ENCODE data around the gene LRRC8B.
"Not testable (repeated sequence)": the region's sequence is repeated elsewhere in the genome, so short reads cannot be mapped to it uniquely, and the experiment has no call there.

LRRC8B gene

DNA sequence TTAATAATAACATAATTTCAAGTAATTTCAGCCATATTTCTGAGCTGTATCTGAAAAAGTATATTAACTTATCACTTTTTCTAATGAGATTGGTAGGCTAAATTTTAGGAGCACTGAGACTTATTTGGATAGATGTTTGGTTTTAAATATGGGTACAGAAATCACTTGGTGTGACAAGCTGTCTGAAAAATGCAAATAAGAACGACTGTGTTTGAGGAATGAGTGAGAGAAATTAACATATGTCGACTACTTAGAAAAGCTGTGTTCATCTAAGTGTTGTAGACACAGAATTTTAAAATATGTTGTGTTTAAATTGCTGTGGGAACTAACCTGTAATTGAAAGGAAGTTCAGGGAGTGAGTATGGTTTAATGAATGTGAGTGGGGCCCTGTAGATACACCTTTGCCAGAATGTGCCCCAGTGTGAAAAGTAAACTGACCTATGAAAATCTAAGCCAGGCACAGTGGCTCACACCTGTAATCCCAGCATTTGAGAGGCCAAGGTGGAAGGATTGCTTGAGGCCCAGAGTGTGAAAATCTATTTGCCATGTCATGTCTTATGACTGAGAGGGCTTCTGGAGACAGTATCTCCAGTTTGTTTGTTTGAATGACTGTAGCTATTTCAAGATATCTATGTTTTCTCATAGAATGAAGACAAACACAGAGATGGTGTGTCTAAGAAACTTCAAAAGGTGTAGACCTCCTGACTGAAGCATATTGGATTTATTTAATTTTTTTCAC, 54.5 kb downstream of the LRRC8B start:
- no peak for DNase-seq (ENCODE audit: extremely low read depth in 1 of 2, low read depth in 1 of 2)

DNA sequence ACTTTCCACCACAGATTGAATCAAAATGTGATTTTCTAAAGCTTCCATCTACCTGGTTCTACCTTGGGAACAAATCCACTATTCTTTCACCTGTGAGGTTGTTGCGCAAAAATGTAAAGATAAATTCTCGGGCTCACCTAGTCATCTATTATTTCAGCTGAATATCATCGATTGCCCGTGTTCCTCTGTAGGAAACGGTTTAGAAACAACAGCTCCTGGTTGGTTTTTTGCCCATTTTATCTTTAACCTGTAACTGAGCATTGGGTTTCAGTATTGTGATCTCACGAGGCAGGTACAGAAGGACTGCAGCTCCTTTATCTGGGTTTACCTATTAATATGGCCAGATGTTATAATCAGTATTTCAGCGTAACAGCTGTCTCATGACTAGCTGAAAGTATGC, 55.4 kb downstream of the LRRC8B start:
- no peak for DNase-seq (ENCODE audit: extremely low read depth in 1 of 2, low read depth in 1 of 2)

GRCh38 chr1:89581859-89582258, 57.2 kb downstream of the LRRC8B start:
- DNase-seq (ENCODE audit: extremely low read depth in 1 of 2, low read depth in 1 of 2): no peak

GRCh38 chr1:89582571-89582970, 57.9 kb downstream of the LRRC8B start:
- no peak for DNase-seq (ENCODE audit: extremely low read depth in 1 of 2, low read depth in 1 of 2)

GRCh38 chr1:89584211-89584610, 59.6 kb downstream of the LRRC8B start:
- no peak for DNase-seq (ENCODE audit: extremely low read depth in 1 of 2, low read depth in 1 of 2)

GRCh38 chr1:89584781-89585180, 60.2 kb downstream of the LRRC8B start:
- no peak for DNase-seq (ENCODE audit: extremely low read depth in 1 of 2, low read depth in 1 of 2)

DNA sequence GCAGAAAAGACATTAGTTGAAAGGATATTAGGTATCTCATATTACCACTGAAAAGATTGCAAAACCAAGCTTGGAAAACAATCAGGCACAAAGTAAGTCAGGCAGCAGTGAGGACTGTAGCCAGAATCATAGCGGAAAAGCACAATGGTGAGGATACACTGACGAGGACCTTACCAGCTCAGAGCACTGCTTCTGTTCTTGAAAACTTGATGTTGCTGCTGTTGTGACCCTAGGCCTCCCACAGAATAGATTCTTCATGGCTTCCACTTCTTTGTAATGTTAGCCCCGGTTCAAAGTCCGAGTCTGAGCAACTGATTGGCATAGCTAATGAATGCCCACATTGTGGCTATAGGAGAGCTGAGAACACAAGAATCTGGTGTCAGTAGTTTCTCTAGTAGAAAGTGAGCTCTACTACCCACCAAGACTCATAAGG, 63.1 kb downstream of the LRRC8B start:
- DNase-seq (ENCODE audit: extremely low read depth in 1 of 2, low read depth in 1 of 2): no peak

DNA sequence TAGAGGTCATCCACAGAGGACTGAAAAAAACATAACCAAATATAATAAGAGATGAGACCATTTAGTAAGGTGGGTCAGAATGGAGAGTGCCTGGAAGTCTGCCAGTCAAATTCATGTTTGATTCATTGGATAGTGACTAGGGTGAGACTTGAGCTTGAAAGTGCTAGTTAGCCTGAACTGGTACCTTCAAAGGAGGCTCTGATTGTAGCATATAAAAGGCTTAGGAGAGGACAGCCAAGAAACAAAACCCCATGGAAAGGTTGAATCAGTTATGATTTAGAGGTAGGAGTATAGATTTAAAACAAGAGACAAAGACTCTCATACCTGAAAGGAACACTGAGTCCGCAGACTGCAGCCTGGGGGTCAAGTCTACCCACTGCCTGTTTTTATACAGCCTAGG, 63.9 kb downstream of the LRRC8B start:
- no peak for DNase-seq (ENCODE audit: extremely low read depth in 1 of 2, low read depth in 1 of 2)

- no peak for DNase-seq (ENCODE audit: extremely low read depth in 1 of 2, low read depth in 1 of 2)
Observed at GRCh38 chr1:89589515-89589914, 64.9 kb downstream of the LRRC8B start.

DNA sequence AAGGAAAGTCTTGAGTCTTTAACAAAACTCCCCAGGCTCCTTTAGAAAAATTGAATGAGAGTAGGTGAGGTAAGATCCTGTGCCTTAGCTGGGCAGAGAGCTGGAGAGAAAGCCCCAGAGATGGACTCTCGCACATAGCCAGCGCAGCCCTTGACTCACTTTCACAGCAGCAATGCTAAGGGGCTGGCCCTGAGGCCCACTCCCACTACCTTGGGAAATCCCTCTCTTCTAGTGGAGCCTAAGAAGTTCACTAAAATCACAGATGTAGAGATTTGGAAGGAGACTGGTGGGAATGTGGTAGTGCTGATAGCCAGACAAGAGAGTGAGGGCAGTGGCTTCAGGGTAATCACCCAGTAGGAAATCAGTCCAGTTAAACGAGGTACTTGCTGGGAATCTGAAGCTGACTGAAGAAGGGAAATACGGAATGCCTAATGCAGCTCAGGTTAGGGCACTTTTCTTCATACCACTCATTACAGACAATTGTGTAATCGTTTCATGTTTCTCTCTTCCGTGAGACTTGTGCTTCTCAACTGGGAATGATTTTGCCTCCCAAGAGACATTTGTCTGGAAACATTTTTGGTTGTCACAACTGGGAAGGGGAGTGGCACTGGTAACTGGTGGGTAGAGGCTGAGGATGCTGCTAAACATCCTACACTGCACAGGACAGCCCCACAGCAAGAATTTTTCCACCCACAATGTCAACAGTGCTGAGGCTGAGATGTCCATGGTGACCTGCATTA, 65.9 kb downstream of the LRRC8B start:
- no peak for DNase-seq (ENCODE audit: extremely low read depth in 1 of 2, low read depth in 1 of 2)

DNA sequence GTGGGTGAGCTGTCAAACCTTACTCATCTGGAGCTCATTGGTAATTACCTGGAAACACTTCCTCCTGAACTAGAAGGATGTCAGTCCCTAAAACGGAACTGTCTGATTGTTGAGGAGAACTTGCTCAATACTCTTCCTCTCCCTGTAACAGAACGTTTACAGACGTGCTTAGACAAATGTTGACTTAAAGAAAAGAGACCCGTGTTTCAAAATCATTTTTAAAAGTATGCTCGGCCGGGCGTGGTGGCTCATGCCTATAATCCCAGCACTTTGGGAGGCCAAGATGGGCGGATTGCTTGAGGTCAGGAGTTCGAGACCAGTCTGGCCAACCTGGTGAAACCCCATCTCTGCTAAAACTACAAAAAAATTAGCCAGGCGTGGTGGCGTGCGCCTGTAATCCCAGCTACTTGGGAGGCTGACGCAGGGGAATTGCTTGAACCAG, 68.3 kb downstream of the LRRC8B start:
- DNase-seq (ENCODE audit: extremely low read depth in 1 of 2, low read depth in 1 of 2): not testable (repeated sequence)

- DNase-seq (ENCODE audit: extremely low read depth in 1 of 2, low read depth in 1 of 2): no peak
Observed at GRCh38 chr1:89594096-89594740, 69.6 kb downstream of the LRRC8B start.

- no peak for DNase-seq (ENCODE audit: extremely low read depth in 1 of 2, low read depth in 1 of 2)
Observed at GRCh38 chr1:89596698-89597097, 72.1 kb downstream of the LRRC8B start.

GRCh38 chr1:89598450-89599331, 74.1 kb downstream of the LRRC8B start:
- DNase-seq (ENCODE audit: extremely low read depth in 1 of 2, low read depth in 1 of 2): no peak

- DNase-seq (ENCODE audit: extremely low read depth in 1 of 2, low read depth in 1 of 2): no peak
Observed at GRCh38 chr1:89599332-89599630, 74.7 kb downstream of the LRRC8B start.

- no peak for DNase-seq (ENCODE audit: extremely low read depth in 1 of 2, low read depth in 1 of 2)
Observed at GRCh38 chr1:89600451-89601224, 76.0 kb downstream of the LRRC8B start.

GRCh38 chr1:89602871-89603404, 78.3 kb downstream of the LRRC8B start:
- no peak for DNase-seq (ENCODE audit: extremely low read depth in 1 of 2, low read depth in 1 of 2)

DNA sequence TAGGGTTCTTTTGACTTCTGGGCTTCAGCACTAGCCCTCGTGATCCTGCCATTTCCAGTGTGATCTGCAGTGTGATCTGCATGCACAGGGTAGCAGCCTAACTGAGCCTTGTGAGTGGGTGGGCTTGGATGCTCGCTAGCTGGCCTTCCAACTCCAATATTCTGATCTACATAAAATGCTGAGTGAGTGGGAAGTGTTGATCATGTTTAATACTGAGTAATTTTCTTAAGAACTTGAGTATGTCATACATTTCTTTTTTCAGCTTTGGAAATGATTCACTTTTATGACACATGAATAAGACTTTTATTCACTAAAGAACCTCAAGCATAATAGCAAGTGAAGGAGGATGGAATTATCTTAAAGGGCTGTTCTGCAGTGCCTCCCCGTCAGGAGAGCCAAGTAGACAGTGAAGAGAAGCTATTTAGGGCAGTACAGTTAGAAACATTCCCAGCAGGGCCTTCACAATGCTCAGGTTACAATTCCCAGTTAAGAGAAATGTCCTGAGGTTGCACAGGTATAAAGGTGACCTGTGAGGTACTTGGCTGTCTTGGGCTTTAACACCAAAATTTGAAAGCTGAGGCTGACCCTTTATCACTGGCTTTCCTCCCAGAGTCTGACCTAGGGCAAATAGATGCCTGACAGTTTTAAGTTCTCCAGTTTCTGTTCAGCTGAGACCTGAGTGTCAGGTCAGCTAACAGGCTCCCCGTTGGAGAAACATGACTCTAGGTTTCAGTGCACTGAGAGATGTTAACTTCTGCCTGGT, 79.2 kb downstream of the LRRC8B start:
- DNase-seq (ENCODE audit: extremely low read depth in 1 of 2, low read depth in 1 of 2): no peak

- no peak for DNase-seq (ENCODE audit: extremely low read depth in 1 of 2, low read depth in 1 of 2)
Observed at GRCh38 chr1:89604414-89604735, 79.7 kb downstream of the LRRC8B start.
